ENCODE data around the gene GARIN5A.

DNA sequence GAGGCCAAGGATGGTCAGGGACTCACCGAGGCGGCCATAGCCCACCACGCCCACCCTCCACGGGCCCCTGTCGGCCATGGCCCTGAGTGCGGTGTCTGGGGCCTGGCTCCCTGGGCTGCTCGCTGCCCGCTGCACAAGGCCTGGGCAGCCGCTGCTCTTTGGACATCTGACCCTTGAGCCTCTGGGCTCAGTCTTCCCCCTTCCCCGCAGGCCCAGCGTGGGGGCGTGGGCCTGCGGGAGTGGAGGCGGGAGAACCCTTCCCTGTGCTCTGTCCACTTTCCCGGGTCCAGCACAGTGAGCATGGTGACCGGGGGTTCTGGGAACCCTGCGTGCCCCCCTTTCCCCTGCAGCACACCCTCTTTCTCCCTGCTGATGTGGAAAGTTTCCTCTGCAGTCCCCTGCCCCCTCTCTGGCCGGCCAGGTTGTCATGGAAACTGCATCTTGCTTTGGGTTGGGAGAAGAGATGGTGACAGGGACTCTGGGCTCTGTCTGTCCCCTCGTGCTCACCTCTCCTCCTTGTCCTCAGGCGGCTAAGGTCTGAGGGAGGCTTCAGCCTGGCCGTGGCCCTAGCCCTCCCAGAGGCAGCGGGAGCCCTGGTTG is 37.2 kb upstream of the GARIN5A start, which contains the start of gene ASPDH:
- TF ChIP-seq JUND (IDR thresholded peaks at IDR 0.05; ENCODE audit: low read length) (no peak), RXRA (IDR thresholded peaks at IDR 0.05; ENCODE audit: insufficient read depth, low read depth, low read length) (no peak), RAD21 (IDR thresholded peaks at IDR 0.05 in 1 of 2, conservative IDR thresholded peaks at IDR 0.05 in 1 of 2; ENCODE audit: low read depth in 2 of 2, low read length in 2 of 2) (no peak), SIRT6 (IDR thresholded peaks at IDR 0.05; ENCODE audit: low read length) (no peak), TCF12 (IDR thresholded peaks at IDR 0.05; ENCODE audit: low read depth, low read length) (no peak)
- TF ChIP-seq, protein P1, sequence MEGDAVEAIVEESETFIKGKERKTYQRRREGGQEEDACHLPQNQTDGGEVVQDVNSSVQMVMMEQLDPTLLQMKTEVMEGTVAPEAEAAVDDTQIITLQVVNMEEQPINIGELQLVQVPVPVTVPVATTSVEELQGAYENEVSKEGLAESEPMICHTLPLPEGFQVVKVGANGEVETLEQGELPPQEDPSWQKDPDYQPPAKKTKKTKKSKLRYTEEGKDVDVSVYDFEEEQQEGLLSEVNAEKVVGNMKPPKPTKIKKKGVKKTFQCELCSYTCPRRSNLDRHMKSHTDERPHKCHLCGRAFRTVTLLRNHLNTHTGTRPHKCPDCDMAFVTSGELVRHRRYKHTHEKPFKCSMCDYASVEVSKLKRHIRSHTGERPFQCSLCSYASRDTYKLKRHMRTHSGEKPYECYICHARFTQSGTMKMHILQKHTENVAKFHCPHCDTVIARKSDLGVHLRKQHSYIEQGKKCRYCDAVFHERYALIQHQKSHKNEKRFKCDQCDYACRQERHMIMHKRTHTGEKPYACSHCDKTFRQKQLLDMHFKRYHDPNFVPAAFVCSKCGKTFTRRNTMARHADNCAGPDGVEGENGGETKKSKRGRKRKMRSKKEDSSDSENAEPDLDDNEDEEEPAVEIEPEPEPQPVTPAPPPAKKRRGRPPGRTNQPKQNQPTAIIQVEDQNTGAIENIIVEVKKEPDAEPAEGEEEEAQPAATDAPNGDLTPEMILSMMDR (IDR thresholded peaks at IDR 0.05; ENCODE audit: control extremely low read depth in 1 of 3, insufficient read depth in 1 of 3, low read depth in 1 of 3, low read length in 3 of 3): no peak
- TF ChIP-seq, protein P2, sequence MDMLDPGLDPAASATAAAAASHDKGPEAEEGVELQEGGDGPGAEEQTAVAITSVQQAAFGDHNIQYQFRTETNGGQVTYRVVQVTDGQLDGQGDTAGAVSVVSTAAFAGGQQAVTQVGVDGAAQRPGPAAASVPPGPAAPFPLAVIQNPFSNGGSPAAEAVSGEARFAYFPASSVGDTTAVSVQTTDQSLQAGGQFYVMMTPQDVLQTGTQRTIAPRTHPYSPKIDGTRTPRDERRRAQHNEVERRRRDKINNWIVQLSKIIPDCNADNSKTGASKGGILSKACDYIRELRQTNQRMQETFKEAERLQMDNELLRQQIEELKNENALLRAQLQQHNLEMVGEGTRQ (IDR thresholded peaks at IDR 0.05; ENCODE audit: low read length): no peak
